Erythroblast (primary cell): ENCODE data around the gene ABHD3.

Experiments used
- GATA1 ChIP-seq: IDR thresholded peaks from 2 replicates; pipeline ENCODE4 v1.6.1; 2011; ENCODE audit warnings: low read depth, mild to moderate bottlenecking, control low read depth, low read length, moderate library complexity
- POLR2A ChIP-seq: IDR thresholded peaks from 2 replicates; pipeline ENCODE4 v1.6.1; 2011; ENCODE audit warnings: mild to moderate bottlenecking, low read length

DNA sequence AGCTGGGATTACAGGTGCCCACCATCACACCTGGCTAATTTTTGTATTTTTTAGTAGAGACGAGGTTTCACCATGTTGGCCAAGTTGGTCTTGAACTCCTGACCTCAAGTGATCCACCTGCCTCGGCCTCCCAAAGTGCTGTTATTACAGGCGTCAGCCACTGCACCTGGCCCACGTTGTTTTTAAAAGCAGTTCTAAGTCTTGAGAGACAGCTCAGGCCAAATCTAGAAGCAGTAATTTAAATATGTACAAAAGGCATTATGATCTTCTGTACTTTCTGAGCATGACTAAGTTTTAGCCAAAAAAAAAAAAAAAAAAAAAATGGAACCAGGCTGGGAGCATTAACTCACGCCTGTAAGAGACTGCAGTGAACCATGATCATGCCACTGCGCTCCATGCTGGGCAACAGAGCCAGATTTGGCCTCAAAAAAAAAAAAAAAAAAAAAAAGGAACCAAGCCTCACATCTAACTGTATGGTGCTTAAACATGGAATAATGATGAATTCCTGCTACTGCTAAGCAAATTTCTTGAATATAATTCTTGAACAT lies 4.0 kb downstream of the ABHD3 start:
- no peak for TF ChIP-seq POLR2A
- no peak for TF ChIP-seq GATA1
